CD4-positive, alpha-beta T cell treated with Interleukin-15 for 1 hour (primary cell): ENCODE measurements around the gene DNAJC16.

Experiments used
- DNase-seq: peaks from one replicate; pipeline ENCODE4 v3.0.0-alpha.2; 2020

The DNAJC16 gene

GRCh38 chr1:15541231-15541792, 14.7 kb downstream of the DNAJC16 start:
- DNase-seq, result no peak

DNA sequence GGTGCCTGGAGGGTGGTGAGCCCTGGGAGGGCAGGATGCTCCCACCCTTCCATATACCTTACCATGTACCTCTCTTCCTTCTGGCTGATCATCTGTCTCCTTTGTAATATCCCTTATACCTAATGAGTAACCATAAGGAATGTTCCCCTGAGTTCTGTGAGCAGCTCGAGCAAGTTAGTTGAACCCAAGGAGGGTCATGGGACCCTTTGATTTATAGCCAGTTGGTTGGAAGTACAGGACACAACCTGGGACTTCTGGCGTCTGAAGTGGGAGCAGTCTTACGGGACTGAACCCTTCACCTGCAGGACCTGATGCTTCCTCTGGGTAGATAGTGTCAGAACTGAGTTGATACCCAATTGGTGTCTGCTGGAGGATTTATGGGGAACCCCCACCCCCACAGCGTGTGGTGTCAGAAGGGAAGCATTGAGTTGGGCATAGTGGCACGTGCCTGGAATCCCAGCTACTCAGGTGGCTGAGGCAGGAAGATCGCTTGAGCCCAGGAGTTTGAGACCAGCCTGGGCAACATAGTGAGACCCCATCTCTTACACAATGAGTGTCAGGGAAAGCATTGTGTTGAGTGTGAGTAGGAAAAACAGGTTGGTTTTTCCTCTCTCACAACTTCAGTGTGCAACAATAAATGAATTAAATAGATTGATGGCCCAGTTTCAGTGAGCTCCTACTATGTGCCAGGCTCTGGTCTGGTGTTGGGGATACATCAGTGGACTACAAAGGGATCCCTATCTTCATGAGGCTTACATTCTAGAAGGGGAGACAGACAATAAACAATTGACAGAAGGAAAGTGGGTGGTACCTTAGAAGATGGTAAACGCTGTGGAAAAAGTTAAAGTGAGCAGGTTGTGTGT, 16.0 kb downstream of the DNAJC16 start:
- no peak for DNase-seq

GRCh38 chr1:15543251-15543588, 16.6 kb downstream of the DNAJC16 start:
- no peak for DNase-seq

- no peak for DNase-seq
Measured at GRCh38 chr1:15543589-15544568, 17.2 kb downstream of the DNAJC16 start.

DNA sequence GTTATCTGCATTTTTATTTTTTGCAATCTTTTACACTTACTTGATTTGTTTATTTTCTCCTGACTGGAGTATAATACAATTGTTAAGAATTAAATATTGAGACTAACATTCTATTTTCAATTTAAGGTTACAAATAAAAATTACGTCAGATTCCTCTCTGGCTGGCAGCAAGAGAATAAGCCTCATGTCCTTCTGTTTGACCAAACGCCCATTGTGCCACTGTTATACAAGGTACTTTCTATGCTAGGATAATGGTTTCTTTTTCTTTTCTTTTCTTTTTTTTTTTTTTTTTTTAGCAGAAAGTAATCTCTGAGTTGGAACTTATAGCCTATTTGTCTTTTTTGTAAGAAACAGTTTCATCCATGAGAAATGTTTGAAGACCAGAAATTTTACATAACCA, 20.0 kb downstream of the DNAJC16 start:
- DNase-seq, result no peak

- no peak for DNase-seq
Measured at GRCh38 chr1:15550573-15550972, 23.9 kb downstream of the DNAJC16 start.

DNA sequence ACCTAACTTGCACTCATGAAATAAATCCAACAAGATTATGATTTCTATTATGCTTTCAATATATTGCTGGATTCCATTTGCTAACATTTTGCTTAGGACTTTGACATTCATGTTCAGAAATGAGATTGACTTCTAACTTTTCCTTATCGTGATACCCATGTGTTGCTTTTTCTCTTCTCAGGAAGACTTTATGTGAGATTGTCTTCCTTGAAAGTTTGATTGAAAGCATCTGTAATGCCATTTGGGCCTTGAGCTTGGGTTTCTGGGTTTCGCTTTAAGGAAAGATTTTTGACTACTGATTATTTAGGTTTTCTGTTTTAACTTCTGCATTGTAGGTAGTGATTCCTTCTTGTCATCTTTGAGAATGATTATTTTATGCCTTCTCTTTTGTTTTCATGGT, 30.4 kb downstream of the DNAJC16 start:
- DNase-seq, result no peak

GRCh38 chr1:15557594-15557993, 30.9 kb downstream of the DNAJC16 start:
- no peak for DNase-seq

GRCh38 chr1:15558516-15558915, 31.9 kb downstream of the DNAJC16 start:
- DNase-seq, result no peak

DNA sequence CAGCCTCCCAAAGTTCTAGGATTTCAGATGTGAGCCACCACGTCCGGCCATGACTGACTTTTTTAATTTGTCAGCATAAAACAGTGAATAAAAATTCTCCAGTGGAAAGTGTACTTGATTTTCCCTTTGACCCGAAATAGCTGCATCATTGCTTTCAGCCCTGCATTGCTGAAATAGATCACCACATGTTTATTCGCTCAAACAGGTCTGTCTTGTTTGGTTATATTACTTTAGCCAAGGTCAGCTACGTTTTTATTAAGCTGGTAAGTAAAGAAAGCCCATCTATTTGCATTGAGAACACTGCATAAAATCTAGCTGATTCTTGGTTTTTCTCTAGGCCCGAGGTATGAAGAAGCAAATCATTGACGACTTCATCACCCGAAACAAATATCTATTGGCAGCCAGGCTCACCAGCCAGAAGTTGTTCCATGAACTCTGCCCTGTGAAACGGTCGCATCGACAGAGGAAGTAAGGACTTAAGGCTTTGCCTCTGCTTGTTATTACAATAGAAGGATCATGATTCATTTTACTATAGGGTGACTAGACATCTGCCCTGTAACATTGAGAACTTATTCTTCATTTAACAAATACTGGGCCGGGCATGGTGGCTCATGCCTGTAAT, 32.7 kb downstream of the DNAJC16 start:
- no peak for DNase-seq

DNA sequence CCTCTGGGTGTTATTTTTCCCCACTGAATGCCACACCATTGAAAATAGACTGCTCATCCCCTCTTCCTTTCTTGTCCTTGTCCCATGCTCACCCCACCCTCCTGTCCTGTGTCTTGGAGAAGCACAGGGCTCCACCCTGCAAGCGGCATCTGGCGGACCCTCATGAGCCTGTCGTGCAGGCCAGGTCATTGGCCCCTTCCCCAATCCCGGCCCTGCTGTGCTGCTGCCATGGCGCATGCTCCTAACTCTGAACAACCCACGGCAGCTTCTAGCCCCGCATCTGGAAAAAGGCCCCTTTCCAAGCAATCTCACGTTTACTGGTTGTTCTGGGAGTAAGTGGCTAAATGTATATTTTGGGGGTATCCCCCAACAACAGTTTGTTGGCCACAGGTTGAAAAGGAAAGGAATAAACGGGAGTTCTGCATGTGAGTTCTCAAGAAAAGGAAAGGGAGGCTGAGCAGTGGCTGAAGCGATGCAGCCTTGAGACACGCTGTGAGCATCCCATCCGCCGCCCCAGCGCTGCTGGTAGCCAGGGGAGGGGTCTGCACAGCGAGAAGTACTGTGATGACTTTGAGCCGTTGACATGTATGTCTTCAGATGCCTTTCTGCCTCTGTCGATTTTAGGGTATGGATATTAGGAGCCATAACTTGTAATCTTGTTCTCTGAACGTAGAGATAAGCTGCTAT, 41.9 kb downstream of the DNAJC16 start:
- DNase-seq, result no peak

DNA sequence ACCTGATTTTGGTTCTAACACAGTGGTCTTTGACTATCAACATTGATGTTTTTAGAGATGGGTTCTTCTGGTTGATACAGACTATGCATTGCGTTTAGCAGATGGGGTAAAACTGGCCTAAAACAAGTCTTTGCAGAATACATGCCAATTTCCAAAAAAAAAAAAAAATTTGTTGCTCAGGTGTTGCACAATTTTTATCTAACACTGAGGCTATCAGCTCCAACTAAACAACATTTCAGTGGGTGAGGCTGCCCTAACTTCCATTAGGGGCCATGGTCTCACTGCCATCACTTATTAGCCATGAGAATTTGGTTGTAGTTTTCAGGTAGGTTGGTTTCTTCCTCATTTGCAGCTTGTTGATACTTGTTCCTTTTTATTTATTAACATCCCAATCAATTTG, 44.2 kb downstream of the DNAJC16 start:
- no peak for DNase-seq

- DNase-seq, result no peak
Measured at GRCh38 chr1:15571266-15571665, 44.6 kb downstream of the DNAJC16 start.

DNA sequence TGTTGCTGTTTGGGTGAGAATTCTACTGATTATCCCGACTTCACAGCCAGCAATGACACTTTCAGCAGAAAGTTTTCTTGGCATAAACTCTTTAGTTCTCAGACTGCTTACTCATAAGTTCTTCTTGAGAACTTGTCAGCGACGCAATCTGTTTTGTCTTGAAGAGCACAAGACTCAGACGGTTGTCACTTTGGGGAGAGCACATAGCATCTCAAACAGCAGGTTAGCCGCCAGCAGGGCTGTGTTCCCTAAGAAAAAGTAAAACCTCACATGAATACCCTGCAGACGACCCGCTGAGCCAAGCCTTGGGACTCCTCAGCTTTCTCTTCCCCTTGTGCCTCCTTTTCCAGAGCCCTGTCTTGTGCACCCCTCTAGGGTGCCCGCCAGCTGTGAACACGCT, 46.8 kb downstream of the DNAJC16 start:
- DNase-seq, result no peak

DNA sequence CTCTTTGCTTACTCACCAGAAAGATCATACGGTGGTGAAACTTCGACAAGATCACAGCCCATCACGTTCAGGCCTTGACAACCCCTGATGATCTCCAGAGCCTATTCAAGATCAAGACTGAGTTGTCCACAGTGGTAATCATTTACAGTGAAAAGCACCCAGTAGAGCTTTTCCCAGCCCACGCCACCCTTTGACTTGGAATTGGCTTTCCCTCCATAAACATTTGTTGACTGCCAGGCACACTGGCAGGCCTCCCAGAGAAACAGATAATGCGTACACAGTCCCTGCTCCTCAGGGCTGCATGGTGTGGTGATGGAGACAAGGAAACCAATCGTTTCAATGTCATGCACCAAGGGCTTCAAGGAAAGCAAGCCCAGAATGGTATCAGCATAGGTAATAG, 48.1 kb downstream of the DNAJC16 start:
- DNase-seq, result no peak

GRCh38 chr1:15575549-15576150, 49.0 kb downstream of the DNAJC16 start:
- DNase-seq, result no peak

DNA sequence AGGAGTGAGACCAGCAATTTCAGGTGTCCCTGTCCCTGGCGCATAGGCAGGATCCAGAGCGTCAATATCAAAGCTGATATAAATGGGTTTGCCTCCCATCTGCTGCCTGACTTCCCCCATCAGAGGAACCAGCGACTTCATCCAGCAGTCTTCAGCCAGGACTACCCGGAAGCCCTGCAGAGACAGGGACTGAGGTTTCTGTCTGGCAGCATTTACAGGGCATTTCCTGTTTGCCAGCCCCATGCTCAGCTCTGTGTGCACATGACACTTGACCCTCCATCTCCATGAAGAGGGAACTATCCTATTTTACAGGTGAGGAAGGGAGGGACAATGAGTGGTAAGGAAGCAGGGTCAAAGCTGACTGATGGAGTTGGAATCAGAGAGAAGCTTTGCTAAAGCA, 51.0 kb downstream of the DNAJC16 start:
- DNase-seq, result no peak

DNA sequence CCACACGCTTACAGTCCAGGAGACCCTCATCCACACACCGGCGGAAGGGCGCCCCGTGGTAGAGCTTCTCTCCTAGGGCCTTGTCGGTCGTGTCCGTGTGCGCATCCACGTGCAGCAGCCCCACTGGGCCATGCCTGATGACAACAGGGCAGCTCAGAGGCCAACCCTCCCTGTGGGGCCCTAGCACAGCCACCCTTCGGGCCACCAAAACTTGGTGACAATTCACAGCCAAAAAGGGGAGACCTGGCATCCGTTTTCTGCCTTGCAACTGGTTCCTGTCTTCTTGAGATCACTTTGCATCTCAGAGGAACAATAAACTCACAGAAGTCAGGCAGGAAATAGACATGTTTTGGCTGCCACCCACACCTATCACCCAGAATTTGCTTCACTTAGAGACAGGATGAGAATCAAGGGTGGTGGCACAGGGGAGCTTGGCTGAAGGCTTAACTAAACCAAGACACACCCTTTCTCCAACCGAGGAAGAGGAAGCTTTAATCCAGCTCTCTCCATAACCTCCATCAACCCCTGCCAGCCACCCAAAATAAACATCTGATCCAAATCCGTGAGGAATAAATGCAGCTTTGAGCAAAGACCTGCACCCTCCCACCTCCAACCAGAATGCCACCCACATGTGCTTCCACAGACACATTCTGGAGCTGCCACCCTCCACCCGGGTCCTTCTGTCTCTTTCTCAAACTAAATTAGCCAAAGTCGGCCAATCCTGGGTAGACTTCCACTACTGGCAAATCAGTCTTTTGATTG, 52.5 kb downstream of the DNAJC16 start:
- peak; percentile 37 for DNase-seq

DNA sequence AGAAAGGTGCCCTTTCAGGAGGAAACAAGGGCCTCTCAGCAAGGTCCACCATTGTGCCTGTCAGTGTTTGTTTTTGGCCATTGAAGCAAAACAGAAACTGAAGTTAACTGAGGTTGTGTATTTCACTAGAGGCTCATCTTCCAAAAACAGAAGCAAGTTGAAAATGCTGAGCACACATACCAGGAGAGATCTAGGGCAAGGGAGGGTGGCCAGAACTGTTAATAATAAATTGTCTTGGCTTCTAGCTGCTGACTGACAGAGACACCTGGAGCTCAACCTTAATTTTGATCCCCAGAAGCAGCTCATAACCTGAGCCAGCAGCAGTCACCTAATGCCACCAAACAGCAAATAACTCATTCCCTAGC, 53.0 kb downstream of the DNAJC16 start:
- DNase-seq, result no peak

- no peak for DNase-seq
Measured at GRCh38 chr1:15583016-15583706, 56.5 kb downstream of the DNAJC16 start.
